ENCODE data around the gene ELP1.

DNA sequence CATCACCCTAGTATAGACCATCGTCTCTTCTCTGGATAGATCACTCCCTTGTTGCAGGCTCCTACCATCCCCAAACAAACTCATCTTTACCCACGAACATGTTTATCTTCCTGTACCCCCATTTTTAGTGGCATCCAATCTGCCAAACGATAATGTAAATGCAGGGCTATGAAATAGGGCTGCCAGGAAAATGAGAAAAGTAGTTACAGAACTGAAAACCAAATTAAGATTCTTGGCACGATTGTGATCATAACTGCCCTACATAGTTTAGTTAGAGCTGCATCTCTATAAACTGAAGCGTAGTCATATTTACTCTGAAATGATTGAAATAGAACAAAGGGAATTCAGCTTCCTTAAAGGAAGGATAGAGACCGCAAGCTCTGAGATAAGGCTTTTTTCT, 26.4 kb upstream of the ELP1 start:
- TF ChIP-seq POLR2A (IDR thresholded peaks at IDR 0.05) = no peak
- TF ChIP-seq, protein P1, sequence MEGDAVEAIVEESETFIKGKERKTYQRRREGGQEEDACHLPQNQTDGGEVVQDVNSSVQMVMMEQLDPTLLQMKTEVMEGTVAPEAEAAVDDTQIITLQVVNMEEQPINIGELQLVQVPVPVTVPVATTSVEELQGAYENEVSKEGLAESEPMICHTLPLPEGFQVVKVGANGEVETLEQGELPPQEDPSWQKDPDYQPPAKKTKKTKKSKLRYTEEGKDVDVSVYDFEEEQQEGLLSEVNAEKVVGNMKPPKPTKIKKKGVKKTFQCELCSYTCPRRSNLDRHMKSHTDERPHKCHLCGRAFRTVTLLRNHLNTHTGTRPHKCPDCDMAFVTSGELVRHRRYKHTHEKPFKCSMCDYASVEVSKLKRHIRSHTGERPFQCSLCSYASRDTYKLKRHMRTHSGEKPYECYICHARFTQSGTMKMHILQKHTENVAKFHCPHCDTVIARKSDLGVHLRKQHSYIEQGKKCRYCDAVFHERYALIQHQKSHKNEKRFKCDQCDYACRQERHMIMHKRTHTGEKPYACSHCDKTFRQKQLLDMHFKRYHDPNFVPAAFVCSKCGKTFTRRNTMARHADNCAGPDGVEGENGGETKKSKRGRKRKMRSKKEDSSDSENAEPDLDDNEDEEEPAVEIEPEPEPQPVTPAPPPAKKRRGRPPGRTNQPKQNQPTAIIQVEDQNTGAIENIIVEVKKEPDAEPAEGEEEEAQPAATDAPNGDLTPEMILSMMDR (IDR thresholded peaks at IDR 0.05) = no peak
